Measurements from ENCODE around the gene SLC23A3. TPM values are rescaled to one million over a fixed set of nuclear protein-coding genes. Genes with fewer than 3 reads are reported as not detected.

Gene SLC23A3
- polyA plus RNA-seq, 6 donors from 2014 or later = 0.18 to 0.24 TPM; not detected in 4

DNA sequence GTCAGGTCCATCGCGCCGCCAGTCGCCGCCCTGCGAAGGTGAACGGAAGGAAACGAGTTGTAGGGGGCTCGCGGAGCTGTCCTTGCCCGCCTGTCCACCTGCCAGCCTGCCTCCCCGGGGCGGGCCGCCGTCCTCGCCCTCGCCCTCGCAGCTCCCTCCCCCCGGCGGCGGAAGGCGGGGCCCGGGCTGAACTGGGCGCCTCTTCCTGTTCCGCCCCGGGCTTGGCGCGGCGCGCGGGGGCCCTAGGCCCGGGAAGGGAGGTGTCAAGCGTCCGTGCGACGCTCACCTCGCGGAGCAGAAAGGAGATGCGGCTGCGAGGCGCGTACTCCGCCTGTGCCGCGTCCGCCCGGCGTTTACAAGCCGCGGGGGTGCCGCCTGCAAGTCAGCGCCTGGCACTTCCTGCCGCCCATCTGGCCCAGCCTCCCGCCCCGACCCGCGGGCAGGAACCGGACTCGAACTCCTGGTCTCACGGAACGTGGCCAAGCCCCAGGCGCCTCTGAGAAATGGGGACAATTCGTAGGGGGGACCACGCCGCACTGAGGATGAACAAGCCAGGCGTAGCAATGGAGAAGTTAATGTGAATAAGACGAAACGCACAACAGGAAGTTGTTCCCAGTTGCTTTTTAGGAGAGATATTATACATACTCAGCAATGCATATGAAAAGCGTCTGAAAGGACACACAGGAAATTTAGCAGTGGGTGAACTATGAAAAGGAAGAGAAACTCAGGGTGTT lies 7.2 kb upstream of the SLC23A3 start, which contains the start of gene CNPPD1:
TSS of gene CNPPD1 (minus strand) at position 108 of the 734 bp plus-strand sequence. CDS start at position 11, 97 bp downstream.
- Mint-ChIP-seq H3K27me3 (no peaks in the 10 kb centered on the region), H3K36me3 (peaks cover 12 to 28% of the 10 kb centered on the region in 2 donors), H3K4me1 (peaks cover 48 to 65% (median 53%) of the 10 kb centered on the region in 3 donors), H3K9me3 (no peaks in the 10 kb centered on the region), H3K4me3 (peak within 1 kb of the TSS; percentile 96 to 99 (median 98)), H3K27ac (peak within 1 kb of the TSS; percentile 99 to 100 (median 100))
- peak; percentile 67 for ATAC-seq (ENCODE audit: low read depth in 2 of 2)
- peak; percentile 90 for DNase-seq

DNA sequence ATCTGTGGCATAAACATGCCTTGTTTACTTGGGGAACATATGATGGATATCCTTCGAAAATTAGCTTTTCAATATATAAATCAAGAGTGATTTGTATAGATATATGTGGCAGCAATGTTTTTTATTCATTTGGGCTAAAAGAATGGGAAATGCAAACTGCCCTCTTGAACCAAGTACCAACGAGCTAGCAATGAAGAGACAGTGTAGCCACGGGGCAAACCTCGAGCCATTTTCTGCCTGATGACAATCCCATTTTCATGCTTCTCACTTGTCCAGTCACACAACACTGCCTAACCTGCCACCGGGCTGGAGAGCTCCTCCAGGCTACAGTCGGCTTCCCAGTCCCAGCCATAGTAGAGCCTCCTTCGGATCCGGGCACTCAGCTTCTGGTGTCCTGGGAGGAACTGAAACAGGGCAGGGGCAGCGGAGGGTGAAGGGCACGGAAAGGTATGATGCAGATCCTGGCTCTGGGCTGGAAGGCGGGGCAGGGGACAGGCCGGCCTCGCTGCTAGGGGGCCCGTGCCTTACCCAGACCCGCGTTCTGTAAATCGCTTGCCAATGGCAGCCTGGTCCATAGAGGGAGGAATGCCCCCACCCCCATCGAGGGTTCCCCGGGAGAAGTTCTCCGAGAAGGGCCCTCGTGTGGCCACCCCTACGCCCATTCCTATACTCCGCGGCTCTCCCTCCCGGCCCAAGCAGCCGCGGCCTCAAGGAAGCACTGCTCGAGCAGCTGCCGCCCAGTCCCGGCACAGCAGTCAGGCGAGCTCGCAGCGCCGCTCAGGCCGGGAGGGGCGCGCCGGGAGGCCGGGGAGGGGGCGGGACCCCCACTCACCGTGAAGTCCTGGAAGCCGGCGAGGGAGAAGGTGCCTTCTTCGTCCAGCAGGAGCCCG lies 6.3 kb upstream of the SLC23A3 start:
- Mint-ChIP-seq H3K36me3 (peaks cover 7 to 29% of the 10 kb centered on the region in 2 donors), H3K9me3 (no peaks in the 10 kb centered on the region), H3K27me3 (no peaks in the 10 kb centered on the region), H3K4me3 (peak overlapping the region; percentile 92 to 99 (median 97)), H3K4me1 (peaks cover 51 to 69% (median 56%) of the 10 kb centered on the region in 3 donors), H3K27ac (peak overlapping the region; percentile 94 to 100 (median 98))
- peak; percentile 65 to 70 for ATAC-seq (ENCODE audit: low read depth in 2 of 2)
- peak; percentile 85 for DNase-seq

DNA sequence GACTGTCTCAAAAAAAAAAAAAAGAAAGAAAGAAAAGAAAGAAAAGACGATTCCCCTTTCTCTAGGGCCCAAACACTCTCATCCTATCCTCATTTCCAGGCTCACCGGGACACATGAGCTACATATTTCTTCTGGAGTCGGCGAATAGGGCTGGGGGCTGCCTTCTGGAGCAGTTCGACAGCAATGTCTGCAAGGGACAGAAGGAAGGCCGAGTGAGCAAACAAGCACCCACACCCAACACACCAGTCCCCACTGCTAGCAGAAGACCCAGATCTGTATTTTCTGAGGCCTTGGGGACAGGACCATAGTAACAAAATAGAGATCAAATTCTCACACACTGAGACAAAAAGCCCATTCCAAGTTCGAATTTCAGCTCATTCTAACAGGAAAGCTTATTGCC lies 5.7 kb upstream of the SLC23A3 start:
- no peak for ATAC-seq (ENCODE audit: low read depth in 2 of 2)
- H3K36me3 Mint-ChIP-seq = peaks cover 7 to 23% of the 10 kb centered on the region in 2 donors
- no peaks in the 10 kb centered on the region for H3K27me3 Mint-ChIP-seq
- no peak for DNase-seq
- no peaks in the 10 kb centered on the region for H3K9me3 Mint-ChIP-seq
- peaks cover 51 to 66% (median 52%) of the 10 kb centered on the region in 3 donors for H3K4me1 Mint-ChIP-seq
- peak overlapping the region; percentile 94 to 100 (median 98) for H3K27ac Mint-ChIP-seq
- H3K4me3 Mint-ChIP-seq = peak overlapping the region; percentile 92 to 99 (median 97)

DNA sequence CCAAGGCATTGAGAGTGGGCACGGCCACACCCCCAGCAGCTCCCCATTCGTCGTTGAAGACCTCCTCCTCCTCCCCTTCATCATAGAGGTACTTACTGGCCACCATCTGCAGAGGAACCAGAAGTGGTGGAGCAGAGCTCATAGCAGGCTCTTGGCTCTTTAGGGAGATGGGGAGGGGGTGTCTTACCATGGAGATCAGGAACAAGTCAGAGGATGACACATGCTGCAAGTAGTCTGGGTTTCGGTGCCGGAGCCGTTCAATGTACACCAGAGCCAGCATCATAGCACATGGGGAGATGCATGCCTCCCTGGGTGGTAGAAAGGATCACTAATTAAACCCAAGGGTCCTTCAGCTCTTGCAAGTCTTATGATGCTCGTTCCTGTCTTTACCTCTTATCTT lies 5.0 kb upstream of the SLC23A3 start:
- DNase-seq (no peak), ATAC-seq (ENCODE audit: low read depth in 2 of 2) (no peak)
- Mint-ChIP-seq H3K9me3 (no peaks in the 10 kb centered on the region), H3K4me3 (peak overlapping the region in 7 of 8 donors; percentile 4 to 99 (median 51)), H3K27ac (peak overlapping the region in 3 of 6 donors; percentile 10 to 100 (median 83)), H3K27me3 (no peaks in the 10 kb centered on the region), H3K4me1 (peaks cover 50 to 59% (median 51%) of the 10 kb centered on the region in 3 donors), H3K36me3 (peaks cover 7 to 20% of the 10 kb centered on the region in 2 donors)

DNA sequence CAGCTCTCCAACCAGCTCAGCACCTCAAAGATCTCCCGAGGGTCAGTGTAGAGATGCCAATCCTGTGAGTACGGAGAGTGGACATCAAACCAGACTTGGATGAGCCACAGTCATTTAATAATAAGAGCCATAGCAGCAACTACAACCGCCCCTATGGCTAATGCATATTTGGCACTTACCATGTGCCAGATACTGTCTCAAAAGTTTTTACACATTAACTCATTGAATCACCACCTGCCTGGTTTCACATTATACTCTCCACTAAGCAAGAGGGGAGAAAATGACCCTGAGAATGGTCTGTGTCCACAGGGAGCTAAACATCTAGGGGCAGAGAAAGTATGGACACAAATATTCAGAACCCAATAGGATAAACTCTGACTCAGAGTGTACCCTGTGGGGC lies 4.3 kb upstream of the SLC23A3 start:
- Mint-ChIP-seq H3K36me3 (peaks cover 7 to 20% of the 10 kb centered on the region in 2 donors), H3K27me3 (no peaks in the 10 kb centered on the region), H3K9me3 (no peaks in the 10 kb centered on the region), H3K4me1 (peaks cover 46 to 53% (median 46%) of the 10 kb centered on the region in 3 donors), H3K4me3 (peak overlapping the region in 7 of 8 donors; percentile 4 to 99 (median 51)), H3K27ac (peak overlapping the region in 4 of 6 donors; percentile 43 to 86 (median 80))
- no peak for DNase-seq
- no peak for ATAC-seq (ENCODE audit: low read depth in 2 of 2)

DNA sequence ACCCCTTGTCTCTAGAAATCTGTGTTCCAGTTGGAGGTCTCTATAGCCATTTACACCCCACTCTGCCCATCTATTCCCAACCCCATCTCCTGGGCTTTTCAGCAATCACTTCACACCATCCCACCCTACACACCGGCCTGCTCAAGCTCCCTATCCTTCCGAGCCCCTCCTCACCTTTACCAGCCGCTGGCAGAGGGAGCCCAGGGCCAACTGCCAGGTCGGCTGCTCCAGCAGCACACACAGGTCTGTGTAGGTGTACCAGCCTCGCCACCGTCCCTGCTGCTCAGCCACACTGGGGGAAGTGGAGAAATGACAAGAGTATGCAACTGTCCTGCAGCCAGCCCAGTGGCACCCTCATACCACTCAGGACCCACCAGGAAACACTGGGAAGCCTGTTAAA lies 3.3 kb upstream of the SLC23A3 start:
- no peaks in the 10 kb centered on the region for H3K9me3 Mint-ChIP-seq
- peak overlapping the region in 1 of 8 donors; percentile 51 for H3K4me3 Mint-ChIP-seq
- H3K36me3 Mint-ChIP-seq = peaks cover 7 to 20% of the 10 kb centered on the region in 2 donors
- H3K27ac Mint-ChIP-seq = peak overlapping the region in 3 of 6 donors; percentile 61 to 83 (median 78)
- no peak for DNase-seq
- no peaks in the 10 kb centered on the region for H3K27me3 Mint-ChIP-seq
- H3K4me1 Mint-ChIP-seq = peaks cover 40 to 47% (median 41%) of the 10 kb centered on the region in 3 donors
- ATAC-seq (ENCODE audit: low read depth in 2 of 2) = no peak

DNA sequence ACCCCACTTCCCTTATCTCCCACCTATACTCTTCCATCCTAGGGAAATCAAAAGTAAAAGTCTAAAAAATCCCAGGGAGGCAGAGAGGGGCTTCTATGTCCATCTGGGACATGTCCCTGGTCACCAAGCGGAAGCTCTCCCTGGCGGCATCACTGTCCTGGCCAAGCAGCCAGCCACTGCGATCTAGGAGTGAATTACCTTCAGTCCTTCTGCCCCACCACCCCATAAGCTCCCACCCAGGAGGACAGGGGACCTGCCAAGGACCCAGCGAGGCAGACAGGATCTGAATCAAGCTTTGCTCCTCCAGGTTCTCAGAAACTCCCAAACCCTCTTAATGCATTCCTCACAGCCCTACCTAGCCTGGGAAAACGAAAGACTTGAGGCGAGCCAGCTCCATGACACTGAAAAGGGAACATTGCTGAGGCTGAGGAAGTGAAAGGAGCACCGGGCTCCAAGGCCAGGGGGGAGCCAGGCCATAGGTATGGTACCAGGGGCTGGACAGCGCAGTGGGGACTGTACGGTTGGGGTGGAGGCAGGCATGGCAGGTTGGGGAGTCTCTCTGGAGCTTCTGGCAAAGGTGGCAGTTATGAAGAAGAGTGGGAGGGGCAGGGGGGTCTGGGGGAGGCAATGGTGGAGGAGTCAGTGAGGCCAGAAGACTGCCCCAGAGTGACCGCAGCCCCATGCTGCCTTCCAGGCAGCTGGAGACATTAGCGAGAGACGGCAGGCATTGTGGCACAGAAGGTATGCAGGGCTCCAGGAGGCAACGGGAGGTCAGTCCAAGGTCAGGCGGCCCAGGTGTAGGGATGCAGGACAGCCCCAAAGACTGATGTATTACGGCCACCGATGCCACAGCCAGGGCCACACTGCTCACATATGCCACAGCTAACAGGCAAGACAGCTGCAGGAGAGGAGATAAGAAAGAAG lies 2.7 kb upstream of the SLC23A3 start:
- H3K27me3 Mint-ChIP-seq = no peaks in the 10 kb centered on the region
- DNase-seq (no peak), ATAC-seq (ENCODE audit: low read depth in 2 of 2) (no peak)
- peak overlapping the region in 1 of 8 donors; percentile 51 for H3K4me3 Mint-ChIP-seq
- peaks cover 7 to 20% of the 10 kb centered on the region in 2 donors for H3K36me3 Mint-ChIP-seq
- H3K27ac Mint-ChIP-seq = peak overlapping the region in 3 of 6 donors; percentile 20 to 83 (median 78)
- H3K9me3 Mint-ChIP-seq = no peaks in the 10 kb centered on the region
- peaks cover 36 to 45% (median 45%) of the 10 kb centered on the region in 3 donors for H3K4me1 Mint-ChIP-seq

DNA sequence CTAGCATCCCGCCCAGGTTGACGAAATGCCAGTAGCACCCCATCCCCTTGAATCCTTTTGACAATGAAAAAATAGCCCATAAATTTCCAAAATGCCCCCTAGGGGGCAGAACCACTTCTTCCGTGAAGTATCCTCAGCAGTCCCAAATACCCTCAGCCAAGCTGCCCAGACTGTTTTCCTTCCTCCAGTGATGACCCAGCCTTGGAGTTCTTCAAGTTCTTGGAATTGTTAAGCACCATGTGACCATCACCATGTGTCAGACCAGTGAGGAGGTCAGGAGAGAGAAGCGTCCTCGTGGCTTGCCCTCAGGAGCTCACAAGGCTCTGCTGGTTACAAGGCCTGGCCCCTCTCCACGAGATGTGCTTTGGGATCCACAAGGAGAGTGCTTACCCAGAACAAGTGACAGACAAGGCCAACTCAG lies 1.4 kb upstream of the SLC23A3 start:
- Mint-ChIP-seq H3K4me3 (peak overlapping the region in 2 of 8 donors; percentile 37 to 68), H3K27me3 (no peaks in the 10 kb centered on the region), H3K36me3 (peaks cover 7 to 20% of the 10 kb centered on the region in 2 donors), H3K4me1 (peaks cover 31 to 41% (median 39%) of the 10 kb centered on the region in 3 donors), H3K27ac (peak overlapping the region in 4 of 6 donors; percentile 34 to 87 (median 76)), H3K9me3 (no peaks in the 10 kb centered on the region)
- peak; percentile 37 to 44 for ATAC-seq (ENCODE audit: low read depth in 2 of 2)
- DNase-seq = peak; percentile 36

DNA sequence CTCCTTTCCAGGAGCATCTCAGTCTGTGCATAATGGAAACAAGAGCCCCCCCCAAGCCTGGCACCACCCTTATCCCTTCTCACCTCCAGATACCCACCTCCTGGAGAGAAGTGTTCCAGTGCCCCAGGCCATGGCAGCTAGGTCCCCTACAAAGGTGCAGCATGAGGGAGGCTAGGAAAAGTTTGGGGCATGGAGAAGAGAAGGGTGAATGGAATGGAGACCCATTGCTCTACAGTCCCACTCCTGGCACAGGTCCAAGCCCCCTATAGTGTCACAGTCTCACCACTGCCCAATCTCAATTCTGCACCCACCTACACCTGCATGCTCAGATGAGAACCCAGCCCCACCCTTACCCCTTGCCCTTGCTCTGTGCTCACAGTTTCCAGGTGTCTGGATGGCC lies 897 bp downstream of the SLC23A3 start:
- peak overlapping the region in 1 of 6 donors; percentile 64 for H3K27ac Mint-ChIP-seq
- DNase-seq (no peak), ATAC-seq (ENCODE audit: low read depth in 2 of 2) (no peak)
- no peaks in the 10 kb centered on the region for H3K9me3 Mint-ChIP-seq
- H3K27me3 Mint-ChIP-seq = no peaks in the 10 kb centered on the region
- H3K4me3 Mint-ChIP-seq = no peak overlapping the region
- peaks cover 0 to 11% of the 10 kb centered on the region in 2 donors for H3K36me3 Mint-ChIP-seq
- H3K4me1 Mint-ChIP-seq = peaks cover 19 to 23% (median 20%) of the 10 kb centered on the region in 3 donors

DNA sequence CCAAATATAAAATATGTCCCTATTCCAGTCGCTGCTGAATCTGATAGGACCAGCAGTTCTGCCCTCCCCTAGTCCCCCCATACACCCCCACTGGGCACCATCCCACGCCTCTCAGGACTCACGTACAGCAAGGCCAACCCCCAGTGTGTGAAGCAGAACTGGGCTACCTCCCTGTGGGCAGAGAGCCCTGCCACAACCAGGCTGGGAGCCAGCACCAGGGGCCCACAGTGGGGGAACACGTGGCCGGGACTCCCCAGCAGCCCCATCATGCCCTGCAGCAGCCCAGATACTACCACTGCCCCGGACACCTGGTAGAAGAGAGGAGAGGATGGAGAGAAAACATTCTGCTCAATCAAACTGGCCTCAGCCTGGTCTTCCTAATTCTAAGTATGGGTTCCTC lies 1.3 kb downstream of the SLC23A3 start:
- no peak overlapping the region for H3K4me3 Mint-ChIP-seq
- peaks cover 17 to 21% (median 18%) of the 10 kb centered on the region in 3 donors for H3K4me1 Mint-ChIP-seq
- ATAC-seq (ENCODE audit: low read depth in 2 of 2) = no peak
- DNase-seq = no peak
- H3K27ac Mint-ChIP-seq = peak overlapping the region in 1 of 6 donors; percentile 90
- H3K9me3 Mint-ChIP-seq = no peaks in the 10 kb centered on the region
- H3K36me3 Mint-ChIP-seq = peaks cover 0 to 7% of the 10 kb centered on the region in 2 donors
- H3K27me3 Mint-ChIP-seq = no peaks in the 10 kb centered on the region

DNA sequence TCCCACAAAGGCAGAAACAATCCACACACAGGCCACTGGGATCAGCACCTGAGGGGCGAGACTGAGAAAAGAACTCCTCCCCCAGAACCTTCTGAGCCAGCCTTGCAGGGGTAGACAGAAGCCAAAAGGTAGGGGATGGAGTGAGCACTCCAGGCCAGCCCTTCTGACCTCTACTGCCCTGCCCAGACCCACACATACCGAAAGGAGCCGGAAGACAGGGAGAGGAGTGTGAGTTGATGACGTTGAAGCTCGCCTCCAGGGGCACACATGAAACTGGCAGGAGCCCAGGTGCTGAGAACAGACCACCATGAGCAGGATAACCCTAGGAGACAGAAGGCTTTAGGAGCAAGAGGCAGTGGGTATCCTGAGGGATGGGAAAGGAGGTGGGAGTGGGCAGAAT lies 1.8 kb downstream of the SLC23A3 start:
- H3K4me1 Mint-ChIP-seq = peaks cover 13 to 17% (median 17%) of the 10 kb centered on the region in 3 donors
- ATAC-seq (ENCODE audit: low read depth in 2 of 2) (no peak), DNase-seq (no peak)
- no peak overlapping the region for H3K4me3 Mint-ChIP-seq
- no peaks in the 10 kb centered on the region for H3K9me3 Mint-ChIP-seq
- H3K36me3 Mint-ChIP-seq = peaks cover 0 to 7% of the 10 kb centered on the region in 2 donors
- H3K27ac Mint-ChIP-seq = peak overlapping the region in 2 of 6 donors; percentile 32 to 90
- no peaks in the 10 kb centered on the region for H3K27me3 Mint-ChIP-seq
